OCI-LY3 (cell line): ENCODE measurements around the gene MBD2.

Experiments
- H2AFZ ChIP-seq: fragments of 200-600, 300-600 bp; shearing (Covaris generic); 2 replicates; pipeline ENCODE4 v1.6.0; 2014; ENCODE audit warnings: antibody characterized with exemption, low read depth, low read length
- H3K27ac ChIP-seq: fragments of 200-600, 300-600 bp; sonication (generic); 2 replicates; pipeline ENCODE4 v1.5.1; 2014; ENCODE audit warnings: mild to moderate bottlenecking, low read length, moderate library complexity, mixed read lengths
- H3K27me3 ChIP-seq: fragments of 200-600, 300-600 bp; sonication (generic); 2 replicates; pipeline ENCODE4 v1.6.1; 2014; ENCODE audit warnings: low read depth, low read length, mixed read lengths
- H3K36me3 ChIP-seq: fragments of 200-600, 300-600 bp; sonication (generic); replicated peaks from 2 replicates; pipeline ENCODE3; 2014; ENCODE audit warnings: low read depth, low read length, mixed read lengths
- H3K4me1 ChIP-seq: fragments of 300-600, 200-600 bp; sonication (generic); 2 replicates; pipeline ENCODE4 v1.6.1; 2014; ENCODE audit warnings: low read length, mixed read lengths
- H3K4me2 ChIP-seq: fragments of 200-600, 300-600 bp; sonication (generic); 2 replicates; pipeline ENCODE4 v1.6.1; 2014; ENCODE audit warnings: low read length, mixed read lengths
- H3K4me3 ChIP-seq: fragments of 300-600, 200-600 bp; sonication (generic); 2 replicates; pipeline ENCODE4 v1.5.1; 2014; ENCODE audit warnings: antibody characterized with exemption, mild to moderate bottlenecking, low read length, moderate library complexity
- H3K79me2 ChIP-seq: fragments of 300-600, 200-600 bp; shearing (Covaris generic); 2 replicates; pipeline ENCODE4 v1.6.1; 2014; ENCODE audit warnings: mild to moderate bottlenecking, low read length, mixed read lengths
- H3K9ac ChIP-seq: fragments of 300-600, 200-600 bp; shearing (Covaris generic); 2 replicates; pipeline ENCODE4 v1.6.0; 2014; ENCODE audit warnings: mild to moderate bottlenecking, low read length, moderate library complexity
- H3K9me3 ChIP-seq: fragments of 200-600, 300-600 bp; shearing (Covaris generic); 2 replicates; pipeline ENCODE4 v1.6.1; 2014; ENCODE audit warnings: low read length, mixed read lengths; ENCODE audit not compliant: insufficient read depth
- H4K20me1 ChIP-seq: fragments of 200-600, 300-600 bp; sonication (generic); 2 replicates; pipeline ENCODE4 v1.6.1; 2016; ENCODE audit warnings: low read length, mixed read lengths; ENCODE audit not compliant: insufficient read depth
- CTCF ChIP-seq: fragments of 200-600, 300-600 bp; sonication (generic); IDR thresholded peaks from 2 replicates; pipeline ENCODE4 v1.5.1; 2014; ENCODE audit warnings: antibody characterized with exemption, low read length, low read depth
- EZH2phosphoT487 ChIP-seq: fragments of 200-600 bp; shearing (Covaris generic); IDR thresholded peaks from 2 replicates; pipeline ENCODE4 v1.6.1; 2018; ENCODE audit warnings: antibody characterized with exemption, mixed run types, low read depth

Gene MBD2

GRCh38 chr18:54173980-54174630 lies 50.4 kb downstream of the MBD2 start:
- Histone ChIP-seq H4K20me1 (peaks cover 57% of the 10 kb centered on the region), H3K9me3 (no peaks in the 10 kb centered on the region), H3K36me3 (peaks cover 30% of the 10 kb centered on the region), H2AFZ (no peak overlapping the region), H3K4me1 (peaks cover 6% of the 10 kb centered on the region; the same call in 1 of the 2 replicates), H3K4me3 (no peak overlapping the region), H3K4me2 (no peak overlapping the region), H3K27ac (peak overlapping the region; percentile 8; the same call in 1 of the 2 replicates), H3K9ac (no peak overlapping the region), H3K79me2 (peaks cover 64% of the 10 kb centered on the region), H3K27me3 (no peaks in the 10 kb centered on the region)
- TF ChIP-seq EZH2phosphoT487, result no peak
- peak; percentile 42 for TF ChIP-seq CTCF

DNA sequence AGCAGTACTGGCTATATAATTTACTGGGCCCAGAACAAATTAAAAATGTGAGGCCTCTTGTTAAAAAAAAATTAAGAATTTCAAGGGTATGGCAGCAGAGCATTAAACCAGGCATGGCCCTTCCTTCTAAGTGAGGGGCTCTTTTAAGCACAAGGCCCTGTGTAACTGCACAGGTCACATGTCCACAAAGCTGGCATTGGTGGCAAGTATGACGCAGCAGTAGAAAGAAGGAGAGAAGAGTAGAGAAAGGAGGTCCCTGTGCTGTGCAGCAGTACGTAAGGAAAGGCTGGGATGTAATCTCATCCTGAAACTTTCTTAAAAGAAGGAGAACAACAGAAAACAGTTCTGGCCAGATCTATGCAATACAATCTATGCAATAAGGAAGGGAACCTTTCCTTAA lies 51.2 kb downstream of the MBD2 start:
- H3K4me2 ChIP-seq, result no peak overlapping the region
- no peak overlapping the region for H2AFZ ChIP-seq
- no peak overlapping the region for H3K4me3 ChIP-seq
- TF ChIP-seq CTCF (no peak), EZH2phosphoT487 (no peak)
- H3K79me2 ChIP-seq, result peaks cover 65% of the 10 kb centered on the region
- H3K27ac ChIP-seq, result no peak overlapping the region
- no peaks in the 10 kb centered on the region for H3K9me3 ChIP-seq
- no peaks in the 10 kb centered on the region for H3K27me3 ChIP-seq
- H3K36me3 ChIP-seq, result peaks cover 31% of the 10 kb centered on the region
- H3K4me1 ChIP-seq, result peaks cover 6% of the 10 kb centered on the region; the same call in 1 of the 2 replicates
- H3K9ac ChIP-seq, result no peak overlapping the region
- H4K20me1 ChIP-seq, result peaks cover 59% of the 10 kb centered on the region

DNA sequence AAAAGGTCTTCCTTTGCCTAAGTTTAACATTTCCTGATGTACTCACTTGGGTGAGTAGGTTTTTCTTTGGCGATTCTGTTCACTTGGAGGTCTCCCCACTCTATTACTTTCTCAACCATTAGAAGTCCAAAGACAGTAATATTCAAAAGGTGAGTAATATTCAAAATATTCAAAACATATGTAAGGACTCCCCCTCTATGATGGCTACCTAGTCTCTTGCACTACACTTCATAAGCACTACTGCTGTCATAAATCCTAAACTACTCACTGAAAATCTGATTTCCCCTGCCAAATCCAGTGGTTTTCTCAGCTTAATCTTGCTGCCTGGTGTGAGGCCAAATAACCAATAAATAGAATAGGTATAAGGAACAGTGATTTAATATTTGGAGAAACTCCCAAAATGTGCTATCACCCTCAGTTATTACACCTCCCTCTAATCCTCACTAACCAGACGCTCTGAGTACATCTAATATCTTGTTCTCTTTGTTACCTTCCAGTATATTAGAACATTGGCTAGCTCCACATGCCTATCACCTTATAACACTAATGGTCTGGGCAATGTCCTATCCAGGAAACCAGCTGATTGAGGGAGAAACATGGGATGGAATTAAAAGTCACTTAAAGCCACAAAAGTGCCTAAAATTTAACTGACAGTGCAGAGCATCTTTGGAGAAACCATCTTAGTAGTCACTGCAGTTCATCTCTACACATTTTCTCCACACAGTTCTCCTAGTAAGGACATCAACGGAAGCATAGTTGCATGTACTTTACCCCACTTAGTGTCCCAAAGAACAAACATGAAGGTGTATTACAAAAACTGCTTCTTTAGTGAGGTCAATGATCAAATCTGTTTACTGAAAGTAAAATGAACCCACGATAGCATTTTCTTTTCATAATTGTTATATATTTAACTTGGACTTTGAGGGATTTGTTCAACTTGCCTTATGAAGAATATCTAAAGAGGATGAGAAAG lies 54.8 kb downstream of the MBD2 start:
- H3K36me3 ChIP-seq, result peaks cover 45% of the 10 kb centered on the region
- no peak overlapping the region for H3K27ac ChIP-seq
- no peaks in the 10 kb centered on the region for H3K9me3 ChIP-seq
- no peak overlapping the region for H3K4me3 ChIP-seq
- H2AFZ ChIP-seq, result no peak overlapping the region
- peaks cover 5% of the 10 kb centered on the region; the same call in 1 of the 2 replicates for H3K4me1 ChIP-seq
- no peak for TF ChIP-seq EZH2phosphoT487
- TF ChIP-seq CTCF, result no peak
- H3K27me3 ChIP-seq, result no peaks in the 10 kb centered on the region
- H4K20me1 ChIP-seq, result peaks cover 56% of the 10 kb centered on the region
- no peak overlapping the region for H3K9ac ChIP-seq
- H3K79me2 ChIP-seq, result peaks cover 41% of the 10 kb centered on the region
- H3K4me2 ChIP-seq, result no peak overlapping the region

DNA sequence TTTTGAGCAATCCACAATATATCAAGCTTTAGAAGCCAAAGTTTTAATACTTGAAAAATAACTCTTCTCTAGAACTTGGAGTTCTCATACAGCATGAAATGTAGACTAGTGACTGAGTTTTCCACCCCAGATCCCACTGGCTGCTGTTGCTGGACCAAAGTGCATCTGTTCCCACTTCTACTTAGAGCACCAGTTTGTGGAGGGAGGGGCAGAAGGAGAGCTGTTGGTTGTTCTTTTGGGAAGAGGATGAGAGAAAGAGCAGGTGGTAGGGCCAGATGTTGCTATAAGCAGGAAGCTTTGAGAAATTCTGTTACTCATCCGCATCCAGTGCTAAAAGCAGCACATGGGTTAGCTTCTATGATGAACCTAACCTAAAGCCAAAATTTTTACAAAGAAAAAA lies 59.0 kb downstream of the MBD2 start:
- Histone ChIP-seq H3K4me3 (no peak overlapping the region), H2AFZ (no peak overlapping the region), H3K9ac (no peak overlapping the region), H3K9me3 (no peaks in the 10 kb centered on the region), H3K4me1 (no peaks in the 10 kb centered on the region), H4K20me1 (peaks cover 29% of the 10 kb centered on the region), H3K4me2 (no peak overlapping the region), H3K79me2 (peaks cover 15% of the 10 kb centered on the region; the same call in 1 of the 2 replicates), H3K27me3 (no peaks in the 10 kb centered on the region), H3K27ac (no peak overlapping the region), H3K36me3 (peaks cover 58% of the 10 kb centered on the region)
- TF ChIP-seq EZH2phosphoT487, result no peak
- TF ChIP-seq CTCF, result no peak
